Hematopoietic multipotent progenitor cell treated with erythropoietin and hydrocortisone succinate and interleukin-3 and kit ligand, for 8 days (in vitro differentiated cells): ENCODE results near the gene LRRC52.
"Not testable (repeated sequence)": the region's sequence is repeated elsewhere in the genome, so short reads cannot be mapped to it uniquely, and the experiment has no call there.

Experiments
- DNase-seq: peaks from one replicate; pipeline ENCODE4 v3.0.0-alpha.2; 2015

LRRC52 gene

GRCh38 chr1:165591391-165591790 lies 47.6 kb downstream of the LRRC52 start:
- DNase-seq, result not testable (repeated sequence)

GRCh38 chr1:165592945-165593823 lies 49.4 kb downstream of the LRRC52 start:
- peak; percentile 79 for DNase-seq

GRCh38 chr1:165595246-165595938 lies 51.6 kb downstream of the LRRC52 start:
- DNase-seq, result no peak

DNA sequence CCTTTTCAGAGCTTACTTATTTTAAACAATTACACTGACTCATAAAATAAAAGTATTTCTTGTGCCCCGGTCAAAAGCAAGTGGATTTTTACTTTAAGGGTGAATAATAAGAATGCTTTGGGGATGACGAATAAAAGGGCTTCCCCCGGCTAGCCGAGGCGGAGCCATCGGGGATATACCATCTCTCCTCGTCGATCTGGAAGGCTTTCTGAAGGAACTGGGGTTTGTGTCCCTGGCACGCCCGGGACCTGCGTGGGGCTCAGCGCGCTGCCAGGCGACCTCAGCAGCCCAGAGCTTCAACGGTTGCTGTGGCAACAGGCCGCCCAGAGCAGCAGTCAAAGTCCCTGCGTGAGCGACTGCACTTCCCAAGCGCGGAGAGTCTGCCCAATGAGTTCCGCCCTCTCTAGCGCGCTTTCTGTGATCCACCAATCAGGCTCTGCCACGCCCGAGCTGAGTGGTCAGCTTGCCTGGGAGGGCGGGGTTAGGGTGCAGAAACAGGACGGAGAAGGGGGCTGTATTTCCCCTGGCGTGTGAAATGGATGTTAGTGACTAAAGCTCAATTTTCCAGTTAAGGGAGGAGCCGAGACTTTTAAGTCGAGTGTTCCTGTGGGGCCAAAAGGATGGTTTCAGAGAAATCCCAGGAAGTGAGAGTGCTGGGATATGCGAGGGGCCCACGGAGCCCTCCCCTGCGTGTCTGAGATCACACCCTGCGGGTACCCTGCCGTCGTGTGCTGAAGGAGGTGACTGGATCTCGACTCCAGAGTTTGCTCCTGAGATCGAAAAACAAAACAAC lies 54.3 kb downstream of the LRRC52 start:
- DNase-seq, result peak; percentile 97

DNA sequence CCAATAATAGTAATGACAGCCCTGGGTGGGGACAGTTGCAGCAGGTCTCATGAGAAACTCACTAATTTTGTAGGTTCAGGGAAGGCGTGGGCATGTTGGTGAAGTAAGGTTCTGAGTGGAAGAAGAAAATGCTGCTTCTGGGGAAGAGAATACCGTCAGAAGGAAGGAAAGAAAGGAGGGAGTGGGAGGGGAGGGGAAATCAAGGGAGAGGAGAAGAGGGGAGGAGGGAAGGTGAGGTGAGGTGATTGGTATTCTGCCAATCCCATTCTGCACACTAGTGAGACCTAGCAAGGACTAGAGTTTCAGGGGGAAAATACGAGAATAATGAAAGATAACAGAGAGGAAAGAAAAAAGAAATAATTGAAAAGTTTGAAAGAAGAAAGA lies 54.9 kb downstream of the LRRC52 start:
- DNase-seq, result no peak

- DNase-seq, result no peak
These were observed 57.0 kb downstream of the LRRC52 start for GRCh38 chr1:165600793-165601192.

DNA sequence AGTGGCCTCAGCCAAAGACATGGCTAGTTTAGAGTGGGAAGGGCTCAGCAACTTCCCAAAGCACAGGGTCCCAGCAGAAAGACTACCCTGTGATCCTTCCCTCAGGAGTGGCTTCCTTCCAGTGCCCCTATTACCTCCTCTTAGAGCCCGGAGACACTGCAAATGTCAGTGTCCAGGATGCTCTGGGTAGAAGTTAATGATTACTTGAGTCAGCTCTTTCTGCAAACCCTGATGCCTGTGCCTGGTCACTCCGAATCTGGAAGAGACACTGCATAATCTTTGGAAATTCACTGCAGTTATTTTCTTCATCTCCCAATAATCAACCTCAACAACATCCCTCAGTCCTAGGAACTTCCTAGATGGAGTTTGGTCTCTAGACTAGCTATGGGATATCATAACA lies 60.0 kb downstream of the LRRC52 start:
- no peak for DNase-seq

DNA sequence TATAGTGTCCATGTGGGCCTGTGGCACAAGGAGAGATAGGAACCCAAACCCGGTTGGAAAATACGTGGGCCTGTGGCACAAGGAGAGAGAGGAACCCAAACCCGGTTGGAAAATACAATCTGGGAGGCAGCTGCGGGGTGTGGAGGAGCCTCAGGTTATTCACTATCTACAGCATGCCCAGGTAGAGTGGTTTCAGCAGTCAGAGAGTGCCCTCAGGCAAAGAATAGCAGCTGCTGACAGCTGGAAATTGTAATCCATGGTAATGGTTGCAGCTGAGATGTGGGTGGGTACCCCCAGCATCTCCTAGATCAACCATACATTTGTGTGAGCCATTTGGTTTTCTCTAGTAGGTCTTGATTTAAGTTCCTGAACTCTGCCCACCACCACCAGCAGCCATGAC lies 61.4 kb downstream of the LRRC52 start:
- DNase-seq, result no peak

GRCh38 chr1:165606676-165607075 lies 62.9 kb downstream of the LRRC52 start:
- not testable (repeated sequence) for DNase-seq

- DNase-seq, result no peak
These were observed 67.1 kb downstream of the LRRC52 start for GRCh38 chr1:165610866-165611265.

GRCh38 chr1:165612062-165612461 lies 68.3 kb downstream of the LRRC52 start:
- DNase-seq, result no peak
